ENCODE results near the gene B3GALT5. TPM values are rescaled to one million over a fixed set of nuclear protein-coding genes. Genes with fewer than 3 reads are reported as not detected.

The B3GALT5 gene
- total RNA-seq, 1 experiment from 2014 or later, result 0.57 TPM

- DNase-seq (ENCODE audit: low read depth), result no peak
Observed at GRCh38 chr21:39696196-39696595, 83.5 kb downstream of the B3GALT5 start.

GRCh38 chr21:39696618-39697017, 83.9 kb downstream of the B3GALT5 start:
- DNase-seq (ENCODE audit: low read depth), result no peak

DNA sequence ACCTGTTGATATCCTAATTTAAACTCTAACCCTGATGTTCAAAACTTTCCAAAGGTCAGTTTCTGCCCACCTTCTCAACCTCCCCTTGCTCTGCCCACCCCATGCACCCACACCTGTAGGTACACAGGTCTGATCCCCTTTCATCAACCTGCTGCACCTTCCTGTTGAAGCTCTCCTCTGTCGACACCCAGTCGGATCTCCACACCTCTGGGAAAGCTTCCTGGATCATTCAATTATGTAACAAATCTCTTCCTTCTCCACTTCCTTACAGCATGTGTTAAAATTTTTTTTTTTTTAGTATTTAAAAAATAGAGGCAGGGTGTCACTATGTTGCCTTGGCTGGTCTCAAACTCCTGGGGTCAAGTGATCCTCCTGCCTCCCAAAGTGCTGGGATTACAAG, 87.6 kb downstream of the B3GALT5 start:
- DNase-seq (ENCODE audit: low read depth), result no peak

- no peak for DNase-seq (ENCODE audit: low read depth)
Observed at GRCh38 chr21:39703578-39703977, 90.8 kb downstream of the B3GALT5 start.

DNA sequence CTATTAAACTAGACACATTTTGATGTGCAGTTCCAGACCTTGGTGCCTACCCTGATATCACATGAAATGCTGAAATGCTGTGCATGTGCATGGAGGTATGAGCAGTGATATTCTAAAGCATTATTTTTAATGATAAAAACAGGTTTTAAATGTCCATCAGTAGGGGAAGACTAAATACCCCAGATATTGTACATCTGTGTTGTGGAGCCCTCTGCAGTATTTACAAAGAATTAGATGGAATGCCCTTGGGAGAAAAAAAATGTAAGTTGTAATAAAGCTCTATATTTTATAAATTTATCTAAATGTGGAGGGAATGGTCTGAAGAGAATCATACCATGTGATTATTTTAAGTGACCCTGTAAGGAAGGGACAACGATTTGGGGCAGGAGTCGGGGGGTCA, 93.1 kb downstream of the B3GALT5 start:
- DNase-seq (ENCODE audit: low read depth), result no peak

- DNase-seq (ENCODE audit: low read depth), result no peak
Observed at GRCh38 chr21:39707316-39707715, 94.6 kb downstream of the B3GALT5 start.

DNA sequence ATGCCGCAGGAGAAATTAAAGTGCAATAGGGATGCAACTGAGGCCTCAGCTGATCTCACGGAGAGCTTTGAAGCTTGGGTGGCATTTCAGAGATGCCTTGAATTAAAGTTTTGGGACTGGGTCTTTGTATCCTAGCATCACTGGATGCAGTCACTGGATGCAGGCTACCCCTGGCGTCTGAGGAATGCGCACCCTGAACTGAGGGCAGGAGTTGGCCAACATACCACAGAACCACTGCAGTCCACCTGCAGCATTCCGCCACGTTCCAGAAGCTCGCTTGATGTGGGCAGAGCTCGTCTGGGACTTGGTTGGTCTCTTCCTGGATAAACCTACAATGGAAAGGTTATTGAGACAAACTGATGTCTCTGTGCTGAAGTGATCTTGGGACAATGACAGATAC, 98.1 kb downstream of the B3GALT5 start:
- DNase-seq (ENCODE audit: low read depth), result no peak

GRCh38 chr21:39712273-39712672, 99.5 kb downstream of the B3GALT5 start:
- no peak for DNase-seq (ENCODE audit: low read depth)

DNA sequence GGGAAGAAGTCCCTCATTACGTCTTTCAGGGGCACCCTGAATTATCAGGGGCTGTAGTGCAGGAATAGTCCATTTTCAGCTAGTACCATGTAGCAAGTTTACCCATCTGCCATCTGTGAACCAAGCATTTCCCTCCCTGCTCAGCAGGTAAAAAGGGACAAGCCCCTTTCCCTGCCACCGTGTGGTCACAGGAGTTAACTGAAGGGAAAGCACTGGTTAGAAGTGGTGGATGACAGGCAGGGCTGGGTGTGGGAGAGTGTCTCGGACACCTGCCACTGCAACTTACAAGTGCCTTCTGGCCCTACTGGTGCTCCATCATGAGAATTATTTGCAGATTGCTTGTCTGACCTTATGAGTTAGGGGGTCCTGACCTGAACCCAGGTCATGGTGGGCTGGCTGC, 100.2 kb downstream of the B3GALT5 start:
- DNase-seq (ENCODE audit: low read depth), result no peak

DNA sequence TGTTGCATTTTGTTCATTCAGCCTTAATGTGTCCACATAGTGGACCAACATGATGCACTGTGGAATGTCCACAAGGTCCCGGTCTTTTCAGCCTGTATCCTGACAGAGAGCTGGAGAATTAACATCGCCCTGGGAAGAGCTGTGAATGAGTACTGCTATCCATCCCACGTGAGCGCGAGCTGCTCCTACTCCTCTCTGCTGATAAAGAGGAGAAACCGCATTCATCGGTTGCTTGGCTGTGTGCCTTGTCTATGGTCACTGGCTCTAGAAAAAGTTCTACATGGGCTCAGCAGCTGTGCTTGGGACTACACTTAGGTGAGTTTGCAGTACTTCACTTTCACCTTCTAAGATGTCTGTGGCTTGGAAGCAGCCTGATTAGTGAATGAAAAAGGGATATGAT, 101.2 kb downstream of the B3GALT5 start:
- DNase-seq (ENCODE audit: low read depth), result no peak

GRCh38 chr21:39714331-39714730, 101.6 kb downstream of the B3GALT5 start:
- no peak for DNase-seq (ENCODE audit: low read depth)

- peak; percentile 54 for DNase-seq (ENCODE audit: low read depth)
Observed at GRCh38 chr21:39715804-39716397, 103.2 kb downstream of the B3GALT5 start.

GRCh38 chr21:39720126-39720778, 107.5 kb downstream of the B3GALT5 start:
- DNase-seq (ENCODE audit: low read depth), result no peak

DNA sequence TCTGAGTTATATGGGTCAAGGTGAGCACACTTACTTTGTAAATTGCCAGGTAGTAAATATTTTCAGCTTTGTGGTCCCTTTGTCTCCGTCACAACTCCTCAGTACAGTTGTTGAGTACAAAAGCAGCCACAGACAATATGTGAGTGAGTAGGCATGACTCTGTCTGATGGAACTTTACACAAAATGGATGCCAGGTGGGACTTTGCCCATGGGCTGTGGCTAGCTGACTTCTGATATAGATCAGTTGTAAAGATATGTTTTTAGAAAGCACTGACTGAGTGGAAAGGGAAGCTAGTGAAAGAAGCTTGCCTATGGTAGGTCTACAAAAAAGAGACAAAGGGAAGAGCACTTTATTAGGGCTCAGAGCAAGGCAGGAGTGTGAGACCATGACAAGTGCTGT, 109.1 kb downstream of the B3GALT5 start:
- no peak for DNase-seq (ENCODE audit: low read depth)

Other genes starting within 250 kb of the B3GALT5 start
- gene LCA5L, start 167.2 kb upstream of the B3GALT5 start, total RNA-seq (2014; rRNA removed; shearing (Covaris generic)), result 0.91 and 6.0 TPM in 2 replicates
- gene SH3BGR, start 161.0 kb upstream of the B3GALT5 start, total RNA-seq (2014; rRNA removed; shearing (Covaris generic)), result 4.3 and 4.6 TPM in 2 replicates
- 0.17 TPM in 1 of 2 replicates, not detected in the other for gene IGSF5, start 132.2 kb downstream of the B3GALT5 start, total RNA-seq (2014; rRNA removed; shearing (Covaris generic))